HG03108 (cell line): ENCODE data around the gene DAPK1.

Experiments
- ATAC-seq: cut with Tn5 transposase; IDR thresholded peaks from one replicate; pipeline ENCODE4 v1.9.1; 2021; ENCODE audit warnings: moderate library complexity; ENCODE audit not compliant: unreplicated experiment

DAPK1 gene

GRCh38 chr9:87638292-87638691 lies 140.6 kb downstream of the DAPK1 start:
- ATAC-seq = no peak

- ATAC-seq = no peak
Measured at GRCh38 chr9:87639949-87640348, 142.3 kb downstream of the DAPK1 start.

- no peak for ATAC-seq
Measured at GRCh38 chr9:87640385-87640795, 142.7 kb downstream of the DAPK1 start.

- ATAC-seq = no peak
Measured at GRCh38 chr9:87641067-87641466, 143.4 kb downstream of the DAPK1 start.

DNA sequence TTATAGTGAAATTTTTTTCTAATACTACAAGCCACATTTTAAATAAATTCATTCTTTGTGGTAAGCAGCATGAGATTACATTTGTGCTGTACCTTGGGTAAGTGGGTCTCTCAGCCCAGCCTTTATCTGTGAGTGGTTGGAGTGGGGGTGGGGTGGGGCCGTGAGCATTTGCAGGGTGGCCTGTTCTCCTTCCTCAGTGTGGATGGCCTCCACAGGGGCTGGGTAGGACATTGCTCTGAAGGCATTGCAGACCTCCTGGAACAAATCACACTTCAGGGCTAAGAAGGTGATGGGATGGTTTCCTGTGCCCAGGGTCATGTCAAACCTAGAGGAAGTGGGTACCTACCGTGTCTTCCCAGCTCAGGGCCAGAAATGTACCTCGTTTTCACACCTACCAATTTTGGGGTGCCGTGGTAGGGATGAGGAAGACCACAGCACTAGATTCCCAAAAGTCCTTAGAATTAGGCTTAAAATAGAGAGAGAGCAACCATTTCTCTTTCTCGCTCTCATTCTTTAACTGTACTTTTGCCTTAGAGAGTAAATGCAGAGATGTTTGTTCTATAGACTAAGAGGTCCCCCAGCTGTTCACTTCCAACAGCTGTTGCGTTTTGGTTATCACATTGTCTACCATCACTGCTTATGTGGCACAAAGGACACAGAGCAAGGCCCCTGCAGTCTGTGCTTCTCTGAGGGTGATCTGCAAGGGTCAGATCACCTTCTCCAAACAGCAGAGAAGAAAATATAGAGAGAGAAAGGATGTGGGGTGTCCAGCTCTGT lies 144.9 kb downstream of the DAPK1 start:
- no peak for ATAC-seq

GRCh38 chr9:87643107-87643650 lies 145.5 kb downstream of the DAPK1 start:
- ATAC-seq = no peak

GRCh38 chr9:87643778-87644570 lies 146.3 kb downstream of the DAPK1 start:
- ATAC-seq = no peak

GRCh38 chr9:87644659-87645058 lies 147.0 kb downstream of the DAPK1 start:
- no peak for ATAC-seq

GRCh38 chr9:87646546-87646945 lies 148.9 kb downstream of the DAPK1 start:
- no peak for ATAC-seq

DNA sequence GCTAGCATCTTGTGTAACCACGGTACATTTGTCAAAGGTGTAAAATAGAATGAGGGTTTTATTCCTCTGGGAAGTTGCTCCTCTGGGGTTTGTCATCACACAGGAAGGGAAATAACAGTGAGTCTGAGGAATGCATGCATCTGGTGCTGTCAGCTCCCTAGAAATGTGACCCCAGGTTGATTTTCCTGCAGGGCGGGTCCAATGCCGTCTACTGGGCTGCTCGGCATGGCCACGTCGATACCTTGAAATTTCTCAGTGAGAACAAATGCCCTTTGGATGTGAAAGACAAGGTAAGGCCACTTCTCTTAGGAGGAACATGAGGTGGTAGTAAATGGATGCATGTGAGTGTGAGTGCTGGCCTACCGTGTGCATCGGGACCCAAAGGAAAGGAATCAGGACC lies 149.4 kb downstream of the DAPK1 start:
- no peak for ATAC-seq

DNA sequence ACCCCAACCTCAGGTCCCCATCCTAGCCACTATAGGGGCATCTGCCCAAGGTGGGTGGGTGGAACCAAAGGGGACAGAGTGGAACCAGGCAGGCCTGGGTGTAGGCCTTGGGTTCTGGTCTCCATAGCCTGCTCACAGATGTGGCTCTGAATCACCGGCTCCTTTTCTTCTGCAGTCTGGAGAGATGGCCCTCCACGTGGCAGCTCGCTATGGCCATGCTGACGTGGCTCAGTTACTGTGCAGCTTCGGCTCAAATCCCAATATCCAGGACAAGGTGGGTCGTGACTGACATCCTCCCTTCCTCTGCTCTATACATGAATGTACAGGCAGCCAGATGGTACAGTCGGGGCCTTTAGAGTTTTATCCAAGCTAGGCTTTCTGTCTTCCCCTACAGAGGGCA lies 150.9 kb downstream of the DAPK1 start:
- ATAC-seq = no peak

GRCh38 chr9:87650611-87651295 lies 153.1 kb downstream of the DAPK1 start:
- ATAC-seq = no peak

DNA sequence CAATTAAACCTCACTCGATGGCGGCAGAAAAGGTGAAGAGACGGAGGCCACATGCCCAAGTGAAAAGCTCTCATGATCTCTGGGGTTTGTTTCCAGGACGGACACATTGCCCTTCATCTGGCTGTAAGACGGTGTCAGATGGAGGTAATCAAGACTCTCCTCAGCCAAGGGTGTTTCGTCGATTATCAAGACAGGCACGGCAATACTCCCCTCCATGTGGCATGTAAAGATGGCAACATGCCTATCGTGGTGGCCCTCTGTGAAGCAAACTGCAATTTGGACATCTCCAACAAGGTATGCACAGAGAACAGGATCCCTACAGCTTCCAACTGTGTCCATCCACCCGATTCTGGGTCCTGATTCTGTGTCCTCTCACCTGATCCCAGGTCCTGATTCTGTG lies 153.8 kb downstream of the DAPK1 start:
- no peak for ATAC-seq

- ATAC-seq = no peak
Measured at GRCh38 chr9:87653941-87654340, 156.3 kb downstream of the DAPK1 start.

DNA sequence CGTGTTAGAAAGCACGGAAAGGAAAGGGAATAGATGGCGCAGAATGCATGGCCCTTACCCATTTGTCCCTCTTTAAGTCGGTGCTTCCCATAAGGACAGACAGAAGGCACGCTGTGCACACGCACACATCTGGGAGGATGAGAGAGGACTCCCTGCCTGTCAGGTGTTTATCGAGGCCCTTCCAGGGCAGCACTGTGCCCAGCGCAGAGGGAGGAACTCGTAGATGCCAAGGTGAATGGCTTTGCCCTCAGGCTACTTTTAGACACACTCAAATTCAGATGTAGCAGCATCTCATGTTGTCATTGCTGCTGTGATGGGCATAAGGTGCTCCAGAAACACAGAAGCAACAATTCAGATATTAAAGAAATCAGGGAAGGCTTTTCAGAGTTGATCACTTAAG lies 158.1 kb downstream of the DAPK1 start:
- ATAC-seq = no peak

DNA sequence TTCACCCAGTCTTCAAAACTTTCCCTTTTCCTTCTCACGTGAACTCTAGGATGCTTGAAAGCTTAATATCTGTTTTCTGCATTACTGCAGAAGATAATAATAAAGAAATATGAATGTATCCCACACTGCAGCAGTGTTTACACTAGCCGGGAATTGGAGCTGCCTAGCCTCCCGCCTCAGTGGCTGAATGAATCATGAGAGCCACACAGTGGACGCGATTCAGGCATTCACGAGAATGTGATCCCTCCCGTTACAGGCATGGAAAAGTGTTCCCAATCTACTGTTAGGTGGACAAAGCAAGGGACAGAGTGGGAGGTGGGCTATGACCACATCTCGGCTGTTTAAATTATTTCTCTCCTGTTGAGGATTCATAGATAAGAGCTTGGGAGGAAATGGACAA lies 158.8 kb downstream of the DAPK1 start:
- no peak for ATAC-seq

GRCh38 chr9:87657190-87657589 lies 159.5 kb downstream of the DAPK1 start:
- ATAC-seq = no peak

GRCh38 chr9:87657893-87658292 lies 160.2 kb downstream of the DAPK1 start:
- ATAC-seq = no peak

GRCh38 chr9:87658511-87658910 lies 160.8 kb downstream of the DAPK1 start:
- ATAC-seq = no peak

DNA sequence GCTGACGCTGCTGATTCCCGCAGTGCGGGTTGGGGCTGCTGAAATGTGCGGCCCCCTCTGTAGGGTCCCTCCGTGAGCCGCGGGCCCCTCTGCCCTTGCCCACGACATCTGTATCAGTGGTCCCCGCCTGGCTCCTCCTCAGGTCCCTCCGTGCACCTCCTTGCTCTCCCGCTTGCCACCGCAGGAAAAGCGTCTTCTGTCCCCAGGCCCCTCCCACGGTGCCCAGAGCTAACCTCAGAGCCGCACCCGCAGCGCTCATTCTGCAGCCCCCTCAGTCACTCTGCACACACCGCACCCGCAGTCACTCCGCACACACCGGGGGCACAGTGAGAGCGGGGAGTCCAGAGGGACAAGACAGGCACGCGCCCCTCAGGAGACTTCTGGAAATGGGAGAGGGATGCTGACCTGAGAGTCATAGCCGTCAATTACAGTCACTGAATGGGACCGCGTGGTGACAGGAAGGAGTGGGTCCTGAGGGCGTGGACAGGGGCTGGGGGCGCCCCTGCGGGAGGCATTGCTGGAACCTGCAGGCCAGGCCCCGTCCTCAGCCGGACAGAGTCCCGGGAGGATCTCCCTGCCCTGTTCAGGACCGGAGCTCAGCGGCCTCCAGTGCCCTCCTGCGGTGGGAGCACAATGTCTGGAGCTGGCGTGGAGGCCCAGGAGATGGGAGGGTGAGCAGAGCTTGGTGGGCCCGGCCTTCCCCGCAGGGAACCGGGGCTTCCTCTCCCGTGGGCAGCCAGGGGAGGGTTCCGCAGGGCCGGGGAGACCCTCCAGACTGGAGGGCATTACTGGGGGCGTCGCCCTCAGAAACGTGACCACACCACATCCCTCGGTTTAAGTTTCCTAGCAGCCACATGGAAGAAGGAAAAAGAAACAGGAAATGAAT lies 162.1 kb downstream of the DAPK1 start:
- no peak for ATAC-seq
